K562 (cell line): ENCODE data around the gene IQCN. TPM values are rescaled to one million over a fixed set of nuclear protein-coding genes. Genes with fewer than 3 reads are reported as not detected.

Experiments used
- ARID4B ChIP-seq: sonication (generic); formaldehyde crosslinking; IDR thresholded peaks from 2 replicates; pipeline ENCODE4 v1.8.0; 2022; ENCODE audit warnings: mild to moderate bottlenecking, missing genetic modification reagents
- CHD2 ChIP-seq: IDR thresholded peaks from 2 replicates; pipeline ENCODE4 v1.6.1; 2011; ENCODE audit warnings: low read depth, low read length
- DNMT1 ChIP-seq: fragments of 450-650 bp; IDR thresholded peaks from 2 replicates; pipeline ENCODE4 v1.6.1; 2016; ENCODE audit warnings: antibody characterized with exemption, mild to moderate bottlenecking
- FOXA3 ChIP-seq, 2 experiments: fragments of 450-650 bp in 1 of 2; sonication (generic) in 1 of 2; formaldehyde crosslinking; IDR thresholded peaks in 1 of 2; conservative IDR thresholded peaks in 1 of 2; 2 replicates each; pipeline versions ENCODE4 v1.4.0 to v1.8.0; 2020 to 2022; ENCODE audit warnings: mild to moderate bottlenecking in 2 of 2, missing genetic modification reagents in 1 of 2
- HDAC3 ChIP-seq: fragments of 450-650 bp; IDR thresholded peaks from 2 replicates; pipeline ENCODE4 v1.6.1; 2018; ENCODE audit warnings: borderline replicate concordance, mild to moderate bottlenecking, moderate library complexity; ENCODE audit not compliant: partially characterized antibody
- KLF1 ChIP-seq: fragments of 450-650 bp; IDR thresholded peaks from 2 replicates; pipeline ENCODE4 v1.6.1; 2016; ENCODE audit warnings: missing genetic modification characterization, missing compliant biosample characterization
- KLF10 ChIP-seq: fragments of 250-450 bp; sonication (Bioruptor Pico); IDR thresholded peaks from 2 replicates; pipeline ENCODE4 v1.6.1; 2021; ENCODE audit warnings: matching md5 sums
- KLF6 ChIP-seq: fragments of 250-450 bp; sonication (Bioruptor Pico); IDR thresholded peaks from 2 replicates; pipeline ENCODE4 v1.4.0; 2020; ENCODE audit warnings: mild to moderate bottlenecking, moderate library complexity, borderline replicate concordance
- NFIX ChIP-seq: fragments of 250-450 bp; sonication (Bioruptor Pico); IDR thresholded peaks from 2 replicates; pipeline ENCODE4 v1.4.0; 2020; ENCODE audit warnings: low read depth, mild to moderate bottlenecking, moderate library complexity
- NKRF ChIP-seq: fragments of 450-650 bp; IDR thresholded peaks from 2 replicates; pipeline ENCODE4 v1.6.1; 2016; ENCODE audit warnings: borderline replicate concordance
- RBM39 ChIP-seq: fragments of 200-400 bp; formaldehyde crosslinking; optimal IDR thresholded peaks from 2 replicates; pipeline ENCODE3; 2018; ENCODE audit warnings: low read depth, low read length
- STAG1 ChIP-seq: sonication (generic); formaldehyde crosslinking; IDR thresholded peaks from 2 replicates; pipeline ENCODE4 v1.5.0; 2020; ENCODE audit warnings: missing genetic modification reagents, borderline replicate concordance
- ZBTB5 ChIP-seq: fragments of 450-650 bp; IDR thresholded peaks from 2 replicates; pipeline ENCODE4 v1.6.1; 2017; ENCODE audit warnings: antibody characterized with exemption
- ZNF174 ChIP-seq: fragments of 250-450 bp; sonication (Bioruptor Pico); IDR thresholded peaks from 2 replicates; pipeline ENCODE4 v1.4.0; 2020; ENCODE audit warnings: mild to moderate bottlenecking
- ZNF408 ChIP-seq: fragments of 250-450 bp; sonication (Bioruptor Pico); IDR thresholded peaks from 2 replicates; pipeline ENCODE4 v1.4.0; 2020; ENCODE audit warnings: low read depth, mild to moderate bottlenecking, moderate library complexity
- ZNF707 ChIP-seq: fragments of 250-450 bp; sonication (Bioruptor Pico); conservative IDR thresholded peaks from 2 replicates; pipeline ENCODE4 v1.8.0; 2022; ENCODE audit warnings: inconsistent platforms, mild to moderate bottlenecking, moderate library complexity
- ZNF740 ChIP-seq, 3 experiments: fragments of 200-800 bp in 1 of 3; sonication (Bioruptor generic) in 1 of 3; sonication (generic) in 1 of 3; formaldehyde crosslinking in 1 of 3; IDR thresholded peaks; 2 replicates each; pipeline versions ENCODE4 v1.6.1 to v1.8.0; 2016 to 2022; ENCODE audit warnings: mild to moderate bottlenecking in 2 of 3, missing compliant biosample characterization in 2 of 3, missing genetic modification characterization in 2 of 3, missing genetic modification reagents in 1 of 3
- polyA plus RNA-seq, 8 experiments: library from polyadenylated mRNA; depleted of rRNA in 4 of 8; stranded (reverse) in 5 of 8; unstranded in 3 of 8; fragments of >200 nt; fragmentation: Nextera tagmentation in 2 of 8; fragmentation: Illumina TruSeq in 1 of 8; extraction: Ambion mirVana in 2 of 8; extraction: Trizol in 1 of 8; gene quantifications; 2 replicates each; pipeline versions ENCODE4 v1.2.1 to v1.2.3, GENCODE V29; 2011 to 2014; ENCODE audit warnings: inconsistent platforms in 1 of 8, missing spikeins in 1 of 8
- total RNA-seq, 7 experiments: library from RNA; depleted of rRNA in 6 of 7; stranded (reverse); fragments of >200 nt in 6 of 7; fragmentation: Illumina TruSeq in 2 of 7; extraction: Trizol in 2 of 7; gene quantifications; 2 replicates each; pipeline versions ENCODE4 v1.2.1 to v1.2.3, GENCODE V29; 2011 to 2021; ENCODE audit warnings: low replicate concordance in 1 of 7

IQCN gene
- total and polyA plus RNA-seq, 9 of the 15 experiments (the other 6 are each of a cell fraction or from before 2014, with no cell fraction given), result 0.01 to 0.07 (median 0.04) TPM; not detected in 3

- TF ChIP-seq FOXA3 (CRISPR knock-in tag; conservative IDR thresholded peaks at IDR 0.05 in 1 of 2, IDR thresholded peaks at IDR 0.05 in 1 of 2) (0 out of 4 replicates have a peak, but pooled peaks of 1 of the 2 experiments have one; percentile 13), DNMT1 (no peak), ZNF408 (CRISPR knock-in tag) (no peak), HDAC3 (peak; percentile 66), ARID4B (no peak; the same call in 1 of the 2 replicates), ZBTB5 (no peak), KLF6 (CRISPR knock-in tag) (no peak), KLF10 (no peak), RBM39 (no peak), STAG1 (peak; percentile 28; the same call in 1 of the 2 replicates), ZNF174 (CRISPR knock-in tag) (no peak), NFIX (CRISPR knock-in tag) (no peak), ZNF740 (CRISPR knock-in tag; IDR thresholded peaks at IDR 0.05) (no peak), ZNF740 (tag; IDR thresholded peaks at IDR 0.05) (peak in 1 of 2 experiments; percentile 73; a peak in 1 of 4 replicates), NKRF (no peak; the same call in 1 of the 2 replicates), KLF1 (tag) (no peak), CHD2 (no peak), ZNF707 (CRISPR knock-in tag) (no peak)
These were observed 18.8 kb upstream of the IQCN start (continued) for GRCh38 chr19:18292810-18293641.
